Caco-2 (cell line): ENCODE measurements around the gene EFCAB12. TPM values are rescaled to one million over a fixed set of nuclear protein-coding genes. Genes with fewer than 3 reads are reported as not detected.
A peak's percentile ranks its signal among the peaks of the same experiment; 100 is the strongest.

Source experiments
- BruUV-seq: library from RNA; stranded (reverse); fragments of 400-500 nt; replicated peaks from 2 replicates; lab custom pipeline; 2021; lab: Mats Ljungman, UMichigan
- CTCF ChIA-PET: fragments of 300-600 bp; sonication (Branson Sonifier 250); formaldehyde crosslinking; loops from one replicate; lab custom pipeline; 2022; ENCODE audit warnings: antibody characterized with exemption; lab: Charles Lee
- POLR2A ChIA-PET: fragments of 300-600 bp; sonication (Branson Sonifier 250); formaldehyde crosslinking; loops from one replicate; lab custom pipeline; 2022; ENCODE audit warnings: antibody characterized with exemption; lab: Charles Lee
- DNase-seq, 2 experiments: peaks; one replicate each; pipeline versions ENCODE4 v3.0.0 to v3.0.0-alpha.2; 2020 to 2022
- H3K27me3 ChIP-seq: replicated peaks from 2 replicates; pipeline ENCODE4 v1.6.0; 2011; ENCODE audit warnings: low read length; ENCODE audit not compliant: control insufficient read depth, insufficient read depth
- H3K36me3 ChIP-seq: 2 replicates; pipeline ENCODE4 v1.5.1; 2011; ENCODE audit warnings: low read length; ENCODE audit not compliant: control insufficient read depth, insufficient read depth
- H3K4me1 ChIP-seq: fragments of 250-450 bp; sonication (Bioruptor Pico); 2 replicates; pipeline ENCODE4 v1.5.1; 2020; ENCODE audit warnings: mild to moderate bottlenecking
- H3K4me3 ChIP-seq: 2 replicates; pipeline ENCODE4 v1.5.1; 2011; ENCODE audit warnings: low read depth, mild to moderate bottlenecking, control low read depth, low read length
- H3K9me3 ChIP-seq: fragments of 250-450 bp; sonication (Bioruptor Pico); 2 replicates; pipeline ENCODE4 v1.5.1; 2020; ENCODE audit warnings: mild to moderate bottlenecking, moderate library complexity
- H3K27ac Mint-ChIP-seq: one replicate; pipeline ENCODE4 v1.8.0; 2022; ENCODE audit warnings: mixed read lengths; ENCODE audit not compliant: unreplicated experiment
- H3K27me3 Mint-ChIP-seq: one replicate; pipeline ENCODE4 v1.8.0; 2022; ENCODE audit warnings: mixed read lengths; ENCODE audit not compliant: insufficient read depth, unreplicated experiment
- H3K36me3 Mint-ChIP-seq: one replicate; pipeline ENCODE4 v1.8.0; 2022; ENCODE audit warnings: mild to moderate bottlenecking, mixed read lengths; ENCODE audit not compliant: insufficient read depth, unreplicated experiment
- H3K4me1 Mint-ChIP-seq: one replicate; pipeline ENCODE4 v1.8.0; 2022; ENCODE audit warnings: low read depth, mixed read lengths; ENCODE audit not compliant: unreplicated experiment
- H3K4me3 Mint-ChIP-seq: one replicate; pipeline ENCODE4 v1.8.0; 2022; ENCODE audit warnings: mild to moderate bottlenecking, moderate library complexity, mixed read lengths; ENCODE audit not compliant: unreplicated experiment
- H3K9me3 Mint-ChIP-seq: one replicate; pipeline ENCODE4 v1.8.0; 2022; ENCODE audit warnings: mixed read lengths; ENCODE audit not compliant: unreplicated experiment
- intact Hi-C: fragments of 100-400 bp; cut with micrococcal nuclease; formaldehyde crosslinking; loops from one replicate; pipeline ENCODE4 v1.10.0; 2022; ENCODE audit not compliant: unreplicated experiment
- total RNA-seq: library from RNA; stranded (reverse); gene quantifications from 2 replicates; pipeline ENCODE4 v1.2.3, GENCODE V29; 2022
- TF ChIP-seq, protein P1 (sequence below), 2 experiments: fragments of 200-600 bp in 1 of 2; IDR thresholded peaks; 1 replicate in 1 of 2; 2 replicates in 1 of 2; pipeline versions ENCODE4 v1.5.1 to v1.8.0; 2011 to 2022; ENCODE audit warnings: antibody characterized with exemption in 1 of 2, control low read depth in 1 of 2, inconsistent platforms in 1 of 2, low read depth in 1 of 2, low read length in 1 of 2, mild to moderate bottlenecking in 1 of 2, moderate library complexity in 1 of 2; ENCODE audit not compliant: insufficient read depth in 1 of 2, severe bottlenecking in 1 of 2, unreplicated experiment in 1 of 2

The EFCAB12 gene
- total RNA-seq, 1 experiment from 2014 or later, result 0.14 TPM

DNA sequence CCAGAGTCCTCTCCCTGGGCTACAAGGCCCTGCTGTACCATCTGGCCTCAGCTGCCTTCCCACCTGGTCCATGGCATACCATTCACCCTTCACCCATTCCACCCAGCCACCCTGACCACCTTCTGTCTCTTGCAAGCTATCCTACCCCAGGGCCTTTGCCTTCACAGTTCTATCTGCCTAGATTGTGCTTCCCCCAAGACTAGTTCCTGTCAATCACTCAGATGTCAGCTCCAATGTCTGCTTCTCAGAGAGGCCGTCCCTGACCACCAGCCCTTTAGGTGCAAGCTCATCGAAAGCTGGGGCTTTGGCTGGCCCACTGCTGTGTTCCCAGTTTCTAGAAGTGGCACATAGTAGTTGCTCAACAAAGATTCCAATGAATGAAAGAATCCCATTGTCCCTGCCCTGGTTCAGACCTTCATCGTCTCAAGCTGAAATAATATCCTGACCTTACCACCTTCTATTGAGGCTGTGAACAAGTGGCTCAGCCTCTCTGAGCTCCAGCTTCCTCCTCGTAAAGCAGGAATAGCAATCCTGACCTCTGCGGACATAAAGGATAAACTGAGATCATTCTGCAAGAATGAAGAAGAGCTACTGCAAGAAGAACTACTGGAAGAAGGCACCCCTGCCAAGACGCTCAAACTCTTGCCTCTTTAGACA is 15.8 kb downstream of the EFCAB12 start:
- H3K27me3 ChIP-seq, result no peaks in the 10 kb centered on the region
- ChIA-PET POLR2A (no interaction called here), CTCF (interaction anchor here (0.7 kb wide), 1 partner anchor 216 kb away, joined by 3 read pairs; no protein-coding TSS in a partner anchor)
- Mint-ChIP-seq H3K27me3 (no peaks in the 10 kb centered on the region), H3K36me3 (no peaks in the 10 kb centered on the region), H3K4me1 (peaks cover 7% of the 10 kb centered on the region), H3K4me3 (no peak overlapping the region), H3K27ac (no peak overlapping the region), H3K9me3 (no peaks in the 10 kb centered on the region)
- no peak overlapping the region for H3K4me3 ChIP-seq
- no peaks in the 10 kb centered on the region for H3K9me3 ChIP-seq
- TF ChIP-seq, protein P1, sequence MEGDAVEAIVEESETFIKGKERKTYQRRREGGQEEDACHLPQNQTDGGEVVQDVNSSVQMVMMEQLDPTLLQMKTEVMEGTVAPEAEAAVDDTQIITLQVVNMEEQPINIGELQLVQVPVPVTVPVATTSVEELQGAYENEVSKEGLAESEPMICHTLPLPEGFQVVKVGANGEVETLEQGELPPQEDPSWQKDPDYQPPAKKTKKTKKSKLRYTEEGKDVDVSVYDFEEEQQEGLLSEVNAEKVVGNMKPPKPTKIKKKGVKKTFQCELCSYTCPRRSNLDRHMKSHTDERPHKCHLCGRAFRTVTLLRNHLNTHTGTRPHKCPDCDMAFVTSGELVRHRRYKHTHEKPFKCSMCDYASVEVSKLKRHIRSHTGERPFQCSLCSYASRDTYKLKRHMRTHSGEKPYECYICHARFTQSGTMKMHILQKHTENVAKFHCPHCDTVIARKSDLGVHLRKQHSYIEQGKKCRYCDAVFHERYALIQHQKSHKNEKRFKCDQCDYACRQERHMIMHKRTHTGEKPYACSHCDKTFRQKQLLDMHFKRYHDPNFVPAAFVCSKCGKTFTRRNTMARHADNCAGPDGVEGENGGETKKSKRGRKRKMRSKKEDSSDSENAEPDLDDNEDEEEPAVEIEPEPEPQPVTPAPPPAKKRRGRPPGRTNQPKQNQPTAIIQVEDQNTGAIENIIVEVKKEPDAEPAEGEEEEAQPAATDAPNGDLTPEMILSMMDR (IDR thresholded peaks at IDR 0.05; ENCODE audit: insufficient read depth in 1 of 2, low read depth in 1 of 2, low read length in 1 of 2, severe bottlenecking in 1 of 2, unreplicated experiment in 1 of 2), result no peak
- DNase-seq, result peak in 1 of 2 experiments; percentile 5
- peaks cover 16% of the 10 kb centered on the region for H3K4me1 ChIP-seq
- intact Hi-C loops, result no loop called here
- no peaks in the 10 kb centered on the region for H3K36me3 ChIP-seq
- no TSS peak for BruUV-seq

DNA sequence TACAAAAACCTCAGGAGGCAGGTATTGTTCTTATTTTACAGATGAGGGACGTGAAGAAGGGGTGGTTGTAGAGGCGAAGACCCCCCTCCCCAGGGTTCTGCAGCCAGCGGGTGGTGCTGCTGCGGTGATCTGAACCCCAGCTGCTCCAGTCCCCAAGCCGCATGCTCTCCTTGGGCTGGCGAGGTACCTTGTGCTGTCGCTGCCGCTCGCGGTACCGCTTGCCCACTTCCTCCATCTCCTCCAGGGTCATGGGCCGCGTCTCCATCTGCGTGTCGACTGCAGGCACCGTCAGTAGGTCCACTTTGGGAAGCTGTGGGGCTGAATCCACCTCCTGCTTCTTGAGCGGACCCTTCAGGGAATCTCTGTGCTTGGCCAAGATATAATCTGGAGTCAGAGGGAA is 17.5 kb downstream of the EFCAB12 start:
- Histone ChIP-seq H3K27me3 (no peaks in the 10 kb centered on the region), H3K4me1 (peaks cover 16% of the 10 kb centered on the region), H3K9me3 (no peaks in the 10 kb centered on the region), H3K4me3 (no peak overlapping the region), H3K36me3 (no peaks in the 10 kb centered on the region)
- BruUV-seq, result no TSS peak
- no peaks in the 10 kb centered on the region for H3K36me3 Mint-ChIP-seq
- DNase-seq, result no peak
- ChIA-PET POLR2A (no interaction called here), CTCF (interaction anchor here (0.5 kb wide), 1 partner anchor 13 kb away, joined by 5 read pairs; no protein-coding TSS in a partner anchor)
- no peaks in the 10 kb centered on the region for H3K9me3 Mint-ChIP-seq
- peaks cover 7% of the 10 kb centered on the region for H3K4me1 Mint-ChIP-seq
- TF ChIP-seq, protein P1 (IDR thresholded peaks at IDR 0.05; ENCODE audit: insufficient read depth in 1 of 2, low read depth in 1 of 2, low read length in 1 of 2, severe bottlenecking in 1 of 2, unreplicated experiment in 1 of 2), result no peak
- H3K27ac Mint-ChIP-seq, result no peak overlapping the region
- intact Hi-C loops, result no loop called here
- H3K27me3 Mint-ChIP-seq, result no peaks in the 10 kb centered on the region
- H3K4me3 Mint-ChIP-seq, result no peak overlapping the region

DNA sequence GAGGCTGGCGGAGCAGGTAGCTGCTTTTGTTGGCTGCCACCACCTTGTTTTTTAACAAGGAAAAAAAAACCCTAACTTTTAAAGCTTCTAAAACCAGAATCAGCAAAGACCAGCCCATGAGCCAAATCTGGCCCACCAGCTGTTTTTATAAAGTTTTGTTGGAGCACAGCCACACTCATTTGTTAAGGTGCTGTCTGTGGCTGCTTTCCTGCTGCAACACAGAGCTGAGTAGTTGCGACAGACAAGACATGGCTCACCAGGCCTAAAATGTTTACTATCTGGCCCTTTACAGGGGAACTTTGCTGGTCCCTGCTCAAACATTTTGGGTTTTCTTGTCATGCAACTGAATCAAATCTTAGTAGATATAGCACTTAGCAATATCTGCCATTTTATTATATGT is 18.9 kb downstream of the EFCAB12 start:
- H3K9me3 Mint-ChIP-seq, result no peaks in the 10 kb centered on the region
- ChIA-PET POLR2A (no interaction called here), CTCF (interaction anchor here (1.1 kb wide), 1 partner anchor 26 kb away, joined by 3 read pairs; no protein-coding TSS in a partner anchor)
- H3K4me1 ChIP-seq, result peaks cover 16% of the 10 kb centered on the region
- no TSS peak for BruUV-seq
- no peak overlapping the region for H3K27ac Mint-ChIP-seq
- H3K27me3 Mint-ChIP-seq, result no peaks in the 10 kb centered on the region
- H3K4me3 ChIP-seq, result no peak overlapping the region
- H3K4me1 Mint-ChIP-seq, result peaks cover 7% of the 10 kb centered on the region
- no peak for DNase-seq
- H3K27me3 ChIP-seq, result no peaks in the 10 kb centered on the region
- no peaks in the 10 kb centered on the region for H3K36me3 ChIP-seq
- H3K4me3 Mint-ChIP-seq, result no peak overlapping the region
- H3K9me3 ChIP-seq, result no peaks in the 10 kb centered on the region
- intact Hi-C loops, result no loop called here
- TF ChIP-seq, protein P1 (IDR thresholded peaks at IDR 0.05; ENCODE audit: insufficient read depth in 1 of 2, low read depth in 1 of 2, low read length in 1 of 2, severe bottlenecking in 1 of 2, unreplicated experiment in 1 of 2), result no peak
- H3K36me3 Mint-ChIP-seq, result no peaks in the 10 kb centered on the region
